ENCODE measurements around the gene MMP25. TPM values are rescaled to one million over a fixed set of nuclear protein-coding genes. Genes with fewer than 3 reads are reported as not detected.

MMP25 gene
- polyA plus RNA-seq, 1 donor (not counting 4 experiments of a cell fraction or from before 2014, with no cell fraction given), result 0.09 TPM

- H3K79me2 ChIP-seq (ENCODE audit: control insufficient read depth, insufficient read depth, low read length), result no peaks in the 10 kb centered on the region
- H3K27ac ChIP-seq (ENCODE audit: control insufficient read depth, insufficient read depth, low read length), result no peak overlapping the region
- H3K27me3 ChIP-seq (ENCODE audit: control insufficient read depth, extremely low read depth, insufficient read depth, low read length), result no peaks in the 10 kb centered on the region
- peaks cover 4% of the 10 kb centered on the region for H3K4me1 ChIP-seq (ENCODE audit: control insufficient read depth, extremely low read depth, insufficient read depth, low read length)
- dilution Hi-C loops (cut with MboI; ENCODE audit: extremely low pct_ligation_motif_present, low sequenced_read_pairs), result no loop called here
- no peak overlapping the region for H2AFZ ChIP-seq (ENCODE audit: control insufficient read depth, low read length)
- no peaks in the 10 kb centered on the region for H3K9me1 ChIP-seq (ENCODE audit: control insufficient read depth, extremely low read depth, insufficient read depth, low read length)
- no peak for TF ChIP-seq CTCF (optimal IDR thresholded peaks at IDR 0.05 in 1 of 3, IDR thresholded peaks at IDR 0.05 in 1 of 3, conservative IDR thresholded peaks at IDR 0.05 in 1 of 3; ENCODE audit: extremely low read depth in 1 of 3, insufficient read depth in 2 of 3, low read length in 3 of 3)
- no peak for TF ChIP-seq EZH2 (IDR thresholded peaks at IDR 0.05; ENCODE audit: low read length)
- H3K4me3 ChIP-seq (ENCODE audit: control insufficient read depth in 2 of 3, extremely low read depth in 1 of 3, insufficient read depth in 2 of 3, low read depth in 1 of 3, low read length in 3 of 3), result no peak overlapping the region
- H3K9me3 ChIP-seq (ENCODE audit: control insufficient read depth, low read depth, low read length), result no peaks in the 10 kb centered on the region
- FAIRE-seq, result no peak
- no peak overlapping the region for H3K4me2 ChIP-seq (ENCODE audit: control insufficient read depth, extremely low read depth, insufficient read depth, low read depth, low read length)
- no peaks in the 10 kb centered on the region for H4K20me1 ChIP-seq (ENCODE audit: control insufficient read depth, extremely low read depth, insufficient read depth, low read length)
- H3K36me3 ChIP-seq (ENCODE audit: control insufficient read depth in 2 of 2, extremely low read depth in 1 of 2, insufficient read depth in 2 of 2, low read length in 2 of 2), result no peaks in the 10 kb centered on the region
- no peak for DNase-seq (ENCODE audit: low read depth, low spot score)
- H3K9ac ChIP-seq (ENCODE audit: control insufficient read depth, extremely low read depth, insufficient read depth, low read length), result no peak overlapping the region
These were observed 45.8 kb upstream of the MMP25 start for GRCh38 chr16:3000540-3000939.

- DNase-seq (ENCODE audit: low read depth, low spot score) (no peak), FAIRE-seq (no peak)
- Histone ChIP-seq H4K20me1 (ENCODE audit: control insufficient read depth, extremely low read depth, insufficient read depth, low read length) (no peaks in the 10 kb centered on the region), H3K36me3 (ENCODE audit: control insufficient read depth in 2 of 2, extremely low read depth in 1 of 2, insufficient read depth in 2 of 2, low read length in 2 of 2) (no peaks in the 10 kb centered on the region), H3K27me3 (ENCODE audit: control insufficient read depth, extremely low read depth, insufficient read depth, low read length) (no peaks in the 10 kb centered on the region), H3K4me1 (ENCODE audit: control insufficient read depth, extremely low read depth, insufficient read depth, low read length) (peaks cover 1% of the 10 kb centered on the region), H3K9ac (ENCODE audit: control insufficient read depth, extremely low read depth, insufficient read depth, low read length) (no peak overlapping the region), H3K9me3 (ENCODE audit: control insufficient read depth, low read depth, low read length) (no peaks in the 10 kb centered on the region), H3K79me2 (ENCODE audit: control insufficient read depth, insufficient read depth, low read length) (no peaks in the 10 kb centered on the region), H3K4me2 (ENCODE audit: control insufficient read depth, extremely low read depth, insufficient read depth, low read depth, low read length) (no peak overlapping the region), H2AFZ (ENCODE audit: control insufficient read depth, low read length) (no peak overlapping the region), H3K9me1 (ENCODE audit: control insufficient read depth, extremely low read depth, insufficient read depth, low read length) (no peaks in the 10 kb centered on the region), H3K4me3 (ENCODE audit: control insufficient read depth in 2 of 3, extremely low read depth in 1 of 3, insufficient read depth in 2 of 3, low read depth in 1 of 3, low read length in 3 of 3) (no peak overlapping the region), H3K27ac (ENCODE audit: control insufficient read depth, insufficient read depth, low read length) (no peak overlapping the region)
- dilution Hi-C loops (cut with MboI; ENCODE audit: extremely low pct_ligation_motif_present, low sequenced_read_pairs), result no loop called here
- no peak for TF ChIP-seq EZH2 (IDR thresholded peaks at IDR 0.05; ENCODE audit: low read length)
- TF ChIP-seq CTCF (optimal IDR thresholded peaks at IDR 0.05 in 1 of 3, IDR thresholded peaks at IDR 0.05 in 1 of 3, conservative IDR thresholded peaks at IDR 0.05 in 1 of 3; ENCODE audit: extremely low read depth in 1 of 3, insufficient read depth in 2 of 3, low read length in 3 of 3), result no peak
These were observed 45.0 kb upstream of the MMP25 start for GRCh38 chr16:3001316-3001715.

Data from keratinocyte (primary cell).